Measurements from ENCODE around the gene SLC15A1. TPM values are rescaled to one million over a fixed set of nuclear protein-coding genes. Genes with fewer than 3 reads are reported as not detected.

Gene SLC15A1, protein sequence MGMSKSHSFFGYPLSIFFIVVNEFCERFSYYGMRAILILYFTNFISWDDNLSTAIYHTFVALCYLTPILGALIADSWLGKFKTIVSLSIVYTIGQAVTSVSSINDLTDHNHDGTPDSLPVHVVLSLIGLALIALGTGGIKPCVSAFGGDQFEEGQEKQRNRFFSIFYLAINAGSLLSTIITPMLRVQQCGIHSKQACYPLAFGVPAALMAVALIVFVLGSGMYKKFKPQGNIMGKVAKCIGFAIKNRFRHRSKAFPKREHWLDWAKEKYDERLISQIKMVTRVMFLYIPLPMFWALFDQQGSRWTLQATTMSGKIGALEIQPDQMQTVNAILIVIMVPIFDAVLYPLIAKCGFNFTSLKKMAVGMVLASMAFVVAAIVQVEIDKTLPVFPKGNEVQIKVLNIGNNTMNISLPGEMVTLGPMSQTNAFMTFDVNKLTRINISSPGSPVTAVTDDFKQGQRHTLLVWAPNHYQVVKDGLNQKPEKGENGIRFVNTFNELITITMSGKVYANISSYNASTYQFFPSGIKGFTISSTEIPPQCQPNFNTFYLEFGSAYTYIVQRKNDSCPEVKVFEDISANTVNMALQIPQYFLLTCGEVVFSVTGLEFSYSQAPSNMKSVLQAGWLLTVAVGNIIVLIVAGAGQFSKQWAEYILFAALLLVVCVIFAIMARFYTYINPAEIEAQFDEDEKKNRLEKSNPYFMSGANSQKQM
- 8.9 TPM for total RNA-seq

GRCh38 chr13:98752467-98753290 lies at the start of gene SLC15A1:
SLC15A1 (minus strand) TSS chr13:98752672; CDS start chr13:98752598, 74 bp downstream.
- no peak for DNase-seq (ENCODE audit: low spot score)

- no peak for DNase-seq (ENCODE audit: low spot score)
Observed at GRCh38 chr13:98801626-98802418, 49.4 kb upstream of the SLC15A1 start.

DNA sequence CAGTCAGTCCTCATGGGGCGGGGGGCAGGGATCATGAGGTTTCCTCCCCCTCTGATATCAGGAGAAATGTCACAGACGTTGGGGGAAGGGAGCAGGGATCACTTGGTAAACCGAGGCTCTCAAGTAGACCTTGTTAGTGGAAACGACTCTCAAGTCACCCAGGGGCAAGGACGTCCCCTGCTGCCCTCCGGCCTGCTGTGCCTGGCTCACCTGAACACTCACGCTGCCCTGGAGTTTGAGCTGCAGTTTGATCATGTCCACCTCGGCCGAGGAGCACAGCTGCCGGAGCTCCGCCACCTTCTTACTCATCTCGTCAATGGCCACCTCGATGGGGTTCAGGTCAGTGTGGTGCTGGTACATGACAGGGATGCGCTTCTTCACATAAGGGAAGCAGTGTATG lies 47.6 kb upstream of the SLC15A1 start:
- no peak for DNase-seq (ENCODE audit: low spot score)

GRCh38 chr13:98798849-98799645 lies 46.6 kb upstream of the SLC15A1 start:
- no peak for DNase-seq (ENCODE audit: low spot score)

GRCh38 chr13:98797456-98797855 lies 45.0 kb upstream of the SLC15A1 start:
- no peak for DNase-seq (ENCODE audit: low spot score)

DNA sequence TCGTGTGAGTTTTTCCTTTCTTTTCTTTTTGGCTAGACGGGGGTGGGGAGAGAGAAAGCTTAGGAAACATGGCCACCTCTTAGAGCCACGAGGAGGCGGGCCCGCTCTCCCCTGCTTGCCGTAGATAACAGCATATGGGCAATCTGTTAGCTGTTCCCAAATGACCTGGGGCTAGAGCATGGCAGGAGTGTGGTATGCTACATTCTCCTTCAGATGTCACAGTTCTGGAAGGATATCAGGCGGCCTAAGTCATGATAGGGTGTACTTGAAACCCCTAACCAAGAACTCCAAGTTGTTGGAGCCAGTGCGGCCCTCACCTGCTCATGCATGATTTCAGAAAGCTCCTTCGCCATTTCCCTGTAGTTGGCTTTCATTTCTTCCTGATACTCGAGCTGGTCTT lies 44.3 kb upstream of the SLC15A1 start:
- DNase-seq (ENCODE audit: low spot score) = no peak

GRCh38 chr13:98796191-98796590 lies 43.7 kb upstream of the SLC15A1 start:
- DNase-seq (ENCODE audit: low spot score) = no peak

GRCh38 chr13:98795220-98795619 lies 42.7 kb upstream of the SLC15A1 start:
- no peak for DNase-seq (ENCODE audit: low spot score)

DNA sequence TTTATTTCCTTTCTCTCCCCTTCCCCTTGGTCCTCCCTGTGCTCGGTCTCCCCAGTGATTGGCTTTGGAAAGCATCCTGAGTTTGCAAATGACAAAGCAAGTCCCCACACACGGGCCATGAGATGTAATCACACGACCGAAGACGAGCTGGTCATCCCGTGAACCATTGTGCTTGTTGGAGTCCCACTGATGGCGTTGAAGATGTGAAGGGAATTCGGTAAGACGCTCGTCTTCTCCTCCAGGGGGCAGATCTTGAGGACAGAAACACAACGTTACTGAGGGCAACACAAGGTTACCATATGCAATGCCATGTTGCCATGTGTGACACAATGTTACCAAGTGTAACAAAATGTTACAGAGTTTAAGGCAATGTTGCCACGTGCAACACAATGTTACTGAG lies 42.0 kb upstream of the SLC15A1 start:
- DNase-seq (ENCODE audit: low spot score) = no peak

- no peak for DNase-seq (ENCODE audit: low spot score)
Observed at GRCh38 chr13:98792785-98793495, 40.5 kb upstream of the SLC15A1 start.

DNA sequence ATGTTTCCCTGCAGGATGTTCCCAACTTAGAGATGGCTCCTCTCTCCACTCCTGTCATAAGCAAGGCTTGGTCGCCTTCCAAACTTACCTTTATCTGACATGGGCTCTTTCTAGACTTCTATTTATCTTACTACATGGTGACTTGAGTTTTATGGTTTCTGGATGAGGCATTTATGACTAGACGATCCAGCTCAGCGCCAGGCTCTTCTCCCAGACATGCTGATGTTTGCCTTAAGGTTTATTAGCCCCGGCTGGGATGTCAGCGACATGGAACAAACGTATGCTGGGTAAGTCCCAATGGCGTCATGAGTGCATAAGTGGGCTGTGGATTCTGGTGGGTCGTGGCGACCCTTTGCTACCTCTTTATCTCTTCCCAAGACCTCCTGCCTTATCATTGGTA lies 39.8 kb upstream of the SLC15A1 start:
- DNase-seq (ENCODE audit: low spot score) = no peak

GRCh38 chr13:98791611-98792010 lies 39.1 kb upstream of the SLC15A1 start:
- no peak for DNase-seq (ENCODE audit: low spot score)

DNA sequence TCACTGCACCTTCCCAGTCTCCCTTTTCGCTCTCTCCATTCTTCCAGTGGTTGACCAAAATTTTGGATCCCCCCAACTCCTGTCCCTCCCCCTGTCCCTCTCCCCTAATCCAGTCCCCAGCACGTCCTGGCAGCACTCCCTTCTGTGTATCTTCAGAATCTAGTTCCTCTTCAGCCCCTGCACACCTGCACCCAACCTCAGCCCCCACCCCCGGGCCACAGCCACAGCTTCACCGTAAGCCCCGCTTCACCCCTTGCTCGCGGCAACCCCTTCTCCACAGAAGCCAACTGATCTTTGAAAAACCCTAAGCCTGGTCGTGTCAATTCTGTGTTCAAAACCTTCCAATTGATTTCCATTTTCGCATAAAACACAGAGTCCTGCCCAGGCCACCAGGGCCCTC lies 35.5 kb upstream of the SLC15A1 start:
- no peak for DNase-seq (ENCODE audit: low spot score)

- DNase-seq (ENCODE audit: low spot score) = no peak
Observed at GRCh38 chr13:98787173-98787572, 34.7 kb upstream of the SLC15A1 start.

- DNase-seq (ENCODE audit: low spot score) = no peak
Observed at GRCh38 chr13:98786023-98786422, 33.6 kb upstream of the SLC15A1 start.

GRCh38 chr13:98785405-98785804 lies 32.9 kb upstream of the SLC15A1 start:
- no peak for DNase-seq (ENCODE audit: low spot score)

DNA sequence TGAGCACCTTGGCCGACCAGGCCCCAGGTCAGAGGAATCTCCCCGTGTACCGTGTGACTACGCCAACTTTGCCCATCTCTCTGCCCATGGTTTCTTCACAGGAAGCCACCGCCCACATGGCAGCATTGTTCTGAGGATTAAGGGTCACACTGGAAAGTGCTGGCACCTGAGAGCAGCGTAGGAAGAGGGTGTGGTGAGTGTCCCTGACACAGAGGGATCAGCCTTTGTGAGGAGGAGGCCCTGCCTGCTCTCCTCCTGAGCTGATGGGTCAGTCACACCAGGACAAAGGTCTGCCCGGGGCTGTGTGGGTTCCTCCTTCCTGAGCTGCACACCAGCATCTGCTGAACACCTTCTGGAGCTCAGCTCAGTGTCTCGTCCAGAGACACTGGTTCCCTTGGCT lies 32.2 kb upstream of the SLC15A1 start:
- DNase-seq (ENCODE audit: low spot score) = no peak

GRCh38 chr13:98783856-98784478 lies 31.5 kb upstream of the SLC15A1 start:
- no peak for DNase-seq (ENCODE audit: low spot score)

DNA sequence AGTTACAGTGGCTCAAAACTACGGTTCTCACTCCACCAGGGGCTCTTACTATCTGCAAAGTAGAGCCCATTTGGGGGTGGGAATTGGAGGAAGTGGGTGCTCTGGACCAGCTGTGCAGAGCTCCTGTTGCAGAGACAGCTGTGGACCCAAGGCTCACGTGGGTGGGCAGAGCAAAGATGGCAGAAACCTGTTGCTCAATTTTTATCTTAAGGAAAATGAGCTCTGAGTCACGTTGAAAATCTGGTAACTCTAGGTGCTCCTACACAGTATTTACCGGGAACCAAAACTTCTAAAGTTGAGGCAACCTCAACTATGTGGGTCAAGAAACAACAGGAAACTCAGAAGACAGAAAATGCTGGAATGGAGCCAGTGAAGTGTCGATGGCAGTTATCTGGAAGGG lies 30.2 kb upstream of the SLC15A1 start:
- no peak for DNase-seq (ENCODE audit: low spot score)

GRCh38 chr13:98781905-98782304 lies 29.4 kb upstream of the SLC15A1 start:
- no peak for DNase-seq (ENCODE audit: low spot score)
